Ishikawa (cell line): Measurements from ENCODE around the gene KLHL28.

Experiments used
- CEBPB ChIP-seq: IDR thresholded peaks from 2 replicates; pipeline ENCODE4 v1.6.1; 2012
- CREB1 ChIP-seq: IDR thresholded peaks from 2 replicates; pipeline ENCODE4 v1.6.1; 2012; ENCODE audit warnings: low read depth
- EGR1 ChIP-seq: IDR thresholded peaks from 2 replicates; pipeline ENCODE4 v1.6.1; 2012
- EP300 ChIP-seq: IDR thresholded peaks from 2 replicates; pipeline ENCODE4 v1.6.1; 2012; ENCODE audit warnings: borderline replicate concordance
- FOXM1 ChIP-seq: IDR thresholded peaks from 2 replicates; pipeline ENCODE4 v1.6.1; 2012; ENCODE audit warnings: low read depth, borderline replicate concordance
- MAX ChIP-seq: IDR thresholded peaks from 2 replicates; pipeline ENCODE4 v1.6.1; 2012
- NFIC ChIP-seq: IDR thresholded peaks from 2 replicates; pipeline ENCODE4 v1.6.1; 2012
- RAD21 ChIP-seq: IDR thresholded peaks from 2 replicates; pipeline ENCODE4 v1.6.1; 2012; ENCODE audit warnings: low read depth
- REST ChIP-seq: IDR thresholded peaks from 2 replicates; pipeline ENCODE4 v1.6.1; 2012; ENCODE audit warnings: low read depth, mild to moderate bottlenecking
- TAF1 ChIP-seq: IDR thresholded peaks from 2 replicates; pipeline ENCODE4 v1.6.1; 2012; ENCODE audit warnings: low read depth, mild to moderate bottlenecking
- TCF12 ChIP-seq: IDR thresholded peaks from 2 replicates; pipeline ENCODE4 v1.6.1; 2012; ENCODE audit warnings: low read depth
- TEAD4 ChIP-seq: IDR thresholded peaks from 2 replicates; pipeline ENCODE4 v1.6.1; 2012
- USF1 ChIP-seq: IDR thresholded peaks from 2 replicates; pipeline ENCODE4 v1.6.1; 2012
- YY1 ChIP-seq: IDR thresholded peaks from 2 replicates; pipeline ENCODE4 v1.6.1; 2012; ENCODE audit warnings: low read depth
- ZBTB7A ChIP-seq: IDR thresholded peaks from 2 replicates; pipeline ENCODE4 v1.6.1; 2012; ENCODE audit warnings: low read depth

Gene KLHL28

GRCh38 chr14:44952391-44953110 lies 9.2 kb downstream of the KLHL28 start:
- no peak for TF ChIP-seq USF1
- no peak for TF ChIP-seq TEAD4
- TF ChIP-seq MAX = no peak
- TF ChIP-seq EP300 = no peak
- no peak for TF ChIP-seq TAF1
- no peak for TF ChIP-seq RAD21
- TF ChIP-seq CEBPB = no peak
- TF ChIP-seq YY1 = no peak
- TF ChIP-seq EGR1 = no peak

- no peak for TF ChIP-seq YY1
- no peak for TF ChIP-seq USF1
- TF ChIP-seq CREB1 = no peak
- no peak for TF ChIP-seq TCF12
- TF ChIP-seq TAF1 = no peak
- TF ChIP-seq TEAD4 = no peak
- TF ChIP-seq ZBTB7A = no peak
- no peak for TF ChIP-seq RAD21
- no peak for TF ChIP-seq FOXM1
- TF ChIP-seq NFIC = no peak
- TF ChIP-seq CEBPB = no peak
- no peak for TF ChIP-seq EGR1
- TF ChIP-seq MAX = no peak
- no peak for TF ChIP-seq EP300
- no peak for TF ChIP-seq REST
These were observed 10.7 kb downstream of the KLHL28 start for GRCh38 chr14:44951051-44951450.

GRCh38 chr14:44945264-44945663 lies 16.5 kb downstream of the KLHL28 start:
- TF ChIP-seq NFIC (no peak), TCF12 (no peak), EGR1 (no peak), YY1 (no peak), MAX (no peak), REST (no peak), TAF1 (no peak), CEBPB (no peak), CREB1 (no peak), RAD21 (no peak), FOXM1 (no peak), ZBTB7A (no peak)

- TF ChIP-seq FOXM1 = no peak
- no peak for TF ChIP-seq RAD21
- TF ChIP-seq YY1 = no peak
- TF ChIP-seq CEBPB = no peak
- no peak for TF ChIP-seq ZBTB7A
- TF ChIP-seq EGR1 = no peak
- no peak for TF ChIP-seq MAX
- TF ChIP-seq TEAD4 = no peak
- TF ChIP-seq REST = no peak
- TF ChIP-seq USF1 = no peak
- TF ChIP-seq EP300 = no peak
- TF ChIP-seq TCF12 = no peak
- TF ChIP-seq CREB1 = no peak
These were observed 17.6 kb downstream of the KLHL28 start for GRCh38 chr14:44944107-44944506.
